T47D (cell line): Measurements from ENCODE around the gene MOGAT3.
"Not testable (repeated sequence)": the region's sequence is repeated elsewhere in the genome, so short reads cannot be mapped to it uniquely, and the experiment has no call there.

Source experiments
- DNase-seq, 2 experiments: peaks; one replicate each; pipeline versions ENCODE4 v3.0.0 to v3.0.0-alpha.2; 2011 to 2012; ENCODE audit warnings: low read depth in 1 of 2, low spot score in 1 of 2
- JUND ChIP-seq: IDR thresholded peaks from 2 replicates; pipeline ENCODE4 v1.6.1; 2012; ENCODE audit warnings: low read depth
- in situ Hi-C: cut with HindIII; loops from 2 replicates; pipeline ENCODE4 v1.10.0; 2016; ENCODE audit warnings: low sequenced_read_pairs, low pct_unique_long_range_greater_than_20kb

Gene MOGAT3

GRCh38 chr7:101208794-101209193 is 8.0 kb upstream of the MOGAT3 start:
- TF ChIP-seq JUND: no peak
- DNase-seq: no peak
- in situ Hi-C loops: no loop called here

- no peak for TF ChIP-seq JUND
- no peak for DNase-seq
- in situ Hi-C loops: no loop called here
Observed at GRCh38 chr7:101207459-101207858, 6.6 kb upstream of the MOGAT3 start.

- TF ChIP-seq JUND: no peak
- in situ Hi-C loops: no loop called here
- DNase-seq: no peak
Observed at GRCh38 chr7:101206665-101207042, 5.8 kb upstream of the MOGAT3 start.

GRCh38 chr7:101205901-101206664 is 5.2 kb upstream of the MOGAT3 start:
- DNase-seq: no peak
- TF ChIP-seq JUND: no peak
- in situ Hi-C loops: no loop called here

- in situ Hi-C loops, DNase-seq: not testable (repeated sequence)
Observed at GRCh38 chr7:101203740-101204738, 3.2 kb upstream of the MOGAT3 start.

GRCh38 chr7:101202603-101202918 is 1.7 kb upstream of the MOGAT3 start:
- in situ Hi-C loops: no loop called here
- DNase-seq: no peak
- no peak for TF ChIP-seq JUND

GRCh38 chr7:101201695-101202602 is 1.1 kb upstream of the MOGAT3 start:
- in situ Hi-C loops: no loop called here
- TF ChIP-seq JUND: no peak
- no peak for DNase-seq

- in situ Hi-C loops: no loop called here
- no peak for DNase-seq
- TF ChIP-seq JUND: no peak
Observed at GRCh38 chr7:101200504-101200861, 353 bp downstream of the MOGAT3 start.

GRCh38 chr7:101199522-101199921 is 1.3 kb downstream of the MOGAT3 start:
- in situ Hi-C loops, DNase-seq: not testable (repeated sequence)

GRCh38 chr7:101198476-101198875 is 2.4 kb downstream of the MOGAT3 start:
- no peak for DNase-seq
- in situ Hi-C loops: no loop called here
- TF ChIP-seq JUND: no peak

GRCh38 chr7:101197991-101198390 is 2.8 kb downstream of the MOGAT3 start:
- in situ Hi-C loops: no loop called here
- TF ChIP-seq JUND: no peak
- DNase-seq: no peak

- no peak for DNase-seq
- TF ChIP-seq JUND: no peak
- in situ Hi-C loops: no loop called here
Observed at GRCh38 chr7:101195884-101196283, 5.0 kb downstream of the MOGAT3 start.
